IPS DF 6.9 (cell line): ENCODE results near the gene ME3.

Experiments used
- DNase-seq: peaks from one replicate; pipeline ENCODE4 v3.0.0-alpha.2; 2013; ENCODE audit warnings: low read depth, low spot score
- H3K27ac ChIP-seq: one replicate; pipeline ENCODE4 v1.5.1; 2013; ENCODE audit warnings: low read length, control low read depth
- H3K27me3 ChIP-seq: 2 replicates; pipeline ENCODE4 v1.6.1; 2013; ENCODE audit warnings: mild to moderate bottlenecking, low read length; ENCODE audit not compliant: control insufficient read depth, insufficient read depth
- H3K36me3 ChIP-seq: 2 replicates; pipeline ENCODE4 v1.6.1; 2013; ENCODE audit warnings: low read length; ENCODE audit not compliant: control insufficient read depth, insufficient read depth
- H3K4me1 ChIP-seq: 2 replicates; pipeline ENCODE4 v1.6.1; 2013; ENCODE audit warnings: low read length; ENCODE audit not compliant: control insufficient read depth, insufficient read depth
- H3K4me3 ChIP-seq: 2 replicates; pipeline ENCODE4 v1.5.1; 2013; ENCODE audit warnings: mild to moderate bottlenecking, low read length
- H3K9me3 ChIP-seq: 2 replicates; pipeline ENCODE4 v1.6.1; 2013; ENCODE audit warnings: low read length, inconsistent platforms; ENCODE audit not compliant: control insufficient read depth, insufficient read depth
- WGBS: extraction: QIAGEN DNeasy Blood & Tissue Kit; methylation state at CpG from one replicate; pipeline ENCODE4 v1.1.7; 2013; ENCODE audit warnings: mixed read lengths, missing lambda C conversion rate; ENCODE audit not compliant: insufficient read length, insufficient coverage; 5-methylcytosine and 5-hydroxymethylcytosine counted together

Gene ME3

GRCh38 chr11:86606270-86606835 lies 66.1 kb downstream of the ME3 start:
- DNase-seq, result no peak
- H3K27me3 ChIP-seq, result no peaks in the 10 kb centered on the region
- no CpG with 5 or more reads among the region's 3 CpGs for WGBS
- no peak overlapping the region for H3K4me3 ChIP-seq
- no peaks in the 10 kb centered on the region for H3K9me3 ChIP-seq
- H3K27ac ChIP-seq, result no peak overlapping the region
- no peaks in the 10 kb centered on the region for H3K4me1 ChIP-seq
- H3K36me3 ChIP-seq, result no peaks in the 10 kb centered on the region

DNA sequence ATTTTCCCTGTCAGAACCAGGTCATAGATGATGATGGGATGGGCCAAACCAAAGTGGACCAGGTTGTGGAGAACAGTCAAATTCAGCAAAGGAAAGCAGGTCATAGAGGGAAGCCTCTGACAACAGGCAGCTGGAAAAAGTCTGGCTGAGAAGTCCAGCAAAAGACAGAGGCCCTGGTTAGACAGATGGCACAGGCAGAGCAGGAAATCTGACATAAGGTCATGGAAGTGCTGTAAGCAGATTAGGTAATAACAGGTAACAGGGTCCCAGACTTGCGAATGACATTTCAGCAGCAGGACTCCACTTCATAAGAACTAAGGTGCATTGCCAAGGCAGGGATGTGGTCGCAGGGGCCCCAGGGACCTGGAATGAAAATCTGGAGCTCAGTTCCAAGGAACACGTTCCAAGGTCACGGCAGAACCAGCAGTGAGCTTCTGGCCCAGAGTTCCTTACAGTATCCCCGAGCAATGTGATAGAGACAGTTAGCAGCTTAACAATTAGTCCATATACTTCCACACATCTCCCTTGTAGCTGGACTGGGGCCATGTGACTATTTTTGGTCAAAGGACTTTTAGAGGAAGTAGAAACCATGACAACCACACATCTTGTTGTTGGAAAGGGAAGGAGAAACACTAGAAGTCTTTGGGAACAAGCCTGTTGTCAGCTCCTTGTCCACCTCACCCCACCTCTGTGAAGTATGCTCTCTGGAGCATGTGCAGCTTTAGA lies 75.4 kb downstream of the ME3 start:
- no peaks in the 10 kb centered on the region for H3K36me3 ChIP-seq
- no peak overlapping the region for H3K4me3 ChIP-seq
- H3K27me3 ChIP-seq, result no peaks in the 10 kb centered on the region
- no peak for DNase-seq
- no CpG with 5 or more reads among the region's 5 CpGs for WGBS
- no peak overlapping the region for H3K27ac ChIP-seq
- H3K4me1 ChIP-seq, result peaks cover 10% of the 10 kb centered on the region; the same call in 1 of the 2 replicates
- no peaks in the 10 kb centered on the region; the same call in 1 of the 2 replicates for H3K9me3 ChIP-seq

DNA sequence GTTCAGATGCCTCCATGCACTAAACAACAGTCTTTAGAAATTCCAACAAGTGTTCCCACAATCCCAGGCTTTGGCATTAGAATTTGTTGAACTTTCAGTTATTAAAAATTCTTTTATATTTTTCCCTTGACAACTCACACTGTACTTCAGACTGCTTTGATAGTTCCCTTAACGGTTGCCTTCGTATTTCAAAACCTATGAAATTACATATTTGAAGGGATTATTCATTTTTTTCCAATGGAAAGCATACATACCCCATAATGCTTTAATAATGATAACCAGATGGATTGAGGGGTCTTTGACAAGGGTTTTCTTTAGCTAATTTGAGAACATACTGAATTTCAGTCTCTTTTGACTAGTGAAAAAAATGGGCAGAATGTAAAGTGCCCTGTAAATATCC lies 76.5 kb downstream of the ME3 start:
- DNase-seq, result no peak
- Histone ChIP-seq H3K36me3 (no peaks in the 10 kb centered on the region), H3K27me3 (no peaks in the 10 kb centered on the region), H3K4me3 (no peak overlapping the region), H3K9me3 (no peaks in the 10 kb centered on the region; the same call in 1 of the 2 replicates), H3K4me1 (peaks cover 10% of the 10 kb centered on the region; the same call in 1 of the 2 replicates), H3K27ac (no peak overlapping the region)
- WGBS, result no CpG with 5 or more reads among the region's 2 CpGs

DNA sequence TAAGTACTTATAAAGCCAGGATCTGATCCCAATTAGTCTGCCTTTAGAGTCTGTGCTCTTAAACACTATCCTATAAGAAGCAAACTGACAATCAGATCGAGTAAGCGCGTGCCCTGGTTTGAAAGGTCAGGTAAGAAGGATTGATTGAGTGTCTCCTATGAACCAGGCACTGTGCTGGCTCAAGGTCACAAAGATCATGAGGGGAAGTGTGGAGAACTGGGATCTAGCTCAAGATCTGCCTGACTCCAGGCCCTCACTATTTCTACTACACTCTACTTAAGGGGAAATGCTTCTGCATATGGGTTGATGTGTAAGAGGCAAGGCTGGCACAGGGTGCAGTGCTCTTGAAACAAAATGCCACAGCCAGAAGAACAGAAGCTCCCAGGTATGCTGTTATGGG lies 77.0 kb downstream of the ME3 start:
- Histone ChIP-seq H3K4me1 (peaks cover 10% of the 10 kb centered on the region; the same call in 1 of the 2 replicates), H3K27me3 (no peaks in the 10 kb centered on the region), H3K4me3 (no peak overlapping the region), H3K36me3 (no peaks in the 10 kb centered on the region), H3K9me3 (no peaks in the 10 kb centered on the region; the same call in 1 of the 2 replicates), H3K27ac (no peak overlapping the region)
- WGBS, result no CpG with 5 or more reads among the region's 3 CpGs
- no peak for DNase-seq

- Histone ChIP-seq H3K4me1 (peaks cover 10% of the 10 kb centered on the region; the same call in 1 of the 2 replicates), H3K9me3 (no peaks in the 10 kb centered on the region; the same call in 1 of the 2 replicates), H3K27ac (no peak overlapping the region), H3K36me3 (no peaks in the 10 kb centered on the region), H3K27me3 (no peaks in the 10 kb centered on the region), H3K4me3 (no peak overlapping the region)
- no peak for DNase-seq
These were observed 77.7 kb downstream of the ME3 start for GRCh38 chr11:86594746-86595145.

DNA sequence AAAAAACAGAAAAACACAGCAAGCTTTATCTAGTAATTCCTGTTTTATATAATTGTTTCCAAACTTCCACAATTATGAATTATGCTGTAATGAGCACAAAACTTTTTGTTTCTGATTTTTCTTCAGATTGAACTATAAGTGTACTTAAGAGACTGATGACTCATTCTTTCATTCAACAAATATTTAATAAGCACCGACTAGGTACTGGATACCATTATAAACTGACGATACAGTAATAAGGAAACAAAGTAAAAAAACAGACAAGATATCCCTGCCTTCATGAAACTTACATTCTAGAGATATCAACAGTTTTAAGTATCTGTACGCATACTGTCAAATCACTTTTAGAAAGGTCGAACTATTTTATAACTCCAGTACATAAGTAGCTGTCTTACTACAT lies 78.6 kb downstream of the ME3 start:
- Histone ChIP-seq H3K9me3 (no peaks in the 10 kb centered on the region; the same call in 1 of the 2 replicates), H3K4me1 (peaks cover 10% of the 10 kb centered on the region; the same call in 1 of the 2 replicates), H3K4me3 (no peak overlapping the region), H3K27me3 (no peaks in the 10 kb centered on the region), H3K27ac (no peak overlapping the region), H3K36me3 (no peaks in the 10 kb centered on the region)
- no peak for DNase-seq
- WGBS, result no CpG with 5 or more reads among the region's 4 CpGs

- H3K9me3 ChIP-seq, result no peaks in the 10 kb centered on the region
- DNase-seq, result no peak
- H3K4me1 ChIP-seq, result peaks cover 10% of the 10 kb centered on the region; the same call in 1 of the 2 replicates
- H3K27ac ChIP-seq, result no peak overlapping the region
- WGBS, result no CpG with 5 or more reads among the region's 5 CpGs
- no peaks in the 10 kb centered on the region for H3K36me3 ChIP-seq
- H3K27me3 ChIP-seq, result no peaks in the 10 kb centered on the region
- H3K4me3 ChIP-seq, result no peak overlapping the region
These were observed 79.6 kb downstream of the ME3 start for GRCh38 chr11:86592659-86593451.

DNA sequence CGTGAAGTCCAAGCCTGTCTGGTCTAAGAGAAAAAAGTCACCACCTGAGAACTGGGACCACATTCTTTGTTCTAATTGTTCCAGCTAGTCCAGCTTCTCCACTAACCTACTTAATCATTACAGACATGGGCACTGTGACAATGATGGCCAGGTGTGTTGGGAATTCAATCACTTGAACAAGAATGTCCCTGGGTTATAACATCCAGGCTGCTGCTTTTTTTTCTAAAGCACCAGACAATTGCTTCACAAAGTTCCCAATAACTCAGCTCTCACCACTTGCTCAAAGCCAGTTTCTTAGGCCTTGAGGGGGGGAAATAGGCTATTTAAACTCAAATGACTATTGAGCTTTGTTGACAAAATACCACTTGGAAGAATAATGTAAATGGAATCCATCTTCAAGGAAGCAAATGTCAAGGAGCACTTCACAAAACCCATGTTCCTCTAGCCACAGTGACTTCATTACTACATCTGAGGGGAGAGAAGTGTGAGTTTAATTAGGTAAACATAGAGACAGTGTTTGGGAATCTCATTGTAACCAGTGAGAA lies 80.3 kb downstream of the ME3 start:
- no peak for DNase-seq
- WGBS, result no CpG with 5 or more reads among the region's 1 CpG
- Histone ChIP-seq H3K27me3 (no peaks in the 10 kb centered on the region), H3K4me1 (peaks cover 10% of the 10 kb centered on the region; the same call in 1 of the 2 replicates), H3K36me3 (no peaks in the 10 kb centered on the region), H3K27ac (no peak overlapping the region), H3K9me3 (no peaks in the 10 kb centered on the region), H3K4me3 (no peak overlapping the region)

- no peaks in the 10 kb centered on the region for H3K36me3 ChIP-seq
- H3K4me3 ChIP-seq, result no peak overlapping the region
- H3K27me3 ChIP-seq, result no peaks in the 10 kb centered on the region
- WGBS, result no CpG with 5 or more reads among the region's 4 CpGs
- H3K9me3 ChIP-seq, result no peaks in the 10 kb centered on the region
- no peak overlapping the region for H3K27ac ChIP-seq
- DNase-seq, result no peak
- H3K4me1 ChIP-seq, result peaks cover 10% of the 10 kb centered on the region; the same call in 1 of the 2 replicates
These were observed 80.8 kb downstream of the ME3 start for GRCh38 chr11:86591631-86592030.

DNA sequence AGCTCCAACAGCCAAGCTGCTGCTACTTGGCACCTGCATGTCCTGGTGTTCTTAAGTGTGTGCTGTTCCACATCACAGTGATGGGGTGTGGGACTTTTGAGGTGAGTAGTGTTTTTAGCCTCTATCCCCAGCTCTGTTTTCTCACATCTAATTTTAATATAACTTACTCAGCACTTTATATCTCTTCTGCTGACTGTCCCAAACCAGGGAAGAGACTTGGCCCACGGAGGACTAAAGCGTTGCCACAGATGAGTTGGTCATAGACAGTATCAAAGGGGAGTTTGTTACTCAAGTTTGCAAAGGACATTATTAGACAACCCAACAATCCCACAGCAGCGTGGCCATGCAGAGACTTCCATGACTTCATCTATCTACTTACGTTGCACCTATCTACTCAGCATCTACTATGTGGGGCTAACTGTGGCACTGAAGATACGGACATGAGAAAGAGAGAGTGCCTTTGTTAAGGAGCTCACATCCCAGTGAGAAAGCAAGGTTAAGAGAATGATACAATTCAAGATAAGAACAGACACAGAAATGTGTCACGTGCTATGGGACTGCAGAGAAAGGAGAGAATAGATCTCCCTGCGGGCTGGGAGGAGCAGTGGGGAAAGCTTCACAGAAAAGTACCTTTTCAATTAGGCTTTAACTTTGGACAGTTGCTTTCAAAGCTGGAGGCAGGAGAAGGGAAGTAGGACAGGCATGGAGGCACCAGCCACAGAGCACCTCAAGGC lies 82.4 kb downstream of the ME3 start:
- H3K36me3 ChIP-seq, result no peaks in the 10 kb centered on the region
- H3K27ac ChIP-seq, result no peak overlapping the region
- DNase-seq, result no peak
- no peak overlapping the region for H3K4me3 ChIP-seq
- no peaks in the 10 kb centered on the region for H3K9me3 ChIP-seq
- no CpG with 5 or more reads among the region's 7 CpGs for WGBS
- peaks cover 10% of the 10 kb centered on the region; the same call in 1 of the 2 replicates for H3K4me1 ChIP-seq
- no peaks in the 10 kb centered on the region for H3K27me3 ChIP-seq
